ENCODE results near the gene CCNJL.
"Not testable (repeated sequence)": the region's sequence is repeated elsewhere in the genome, so short reads cannot be mapped to it uniquely, and the experiment has no call there.

CCNJL gene

DNA sequence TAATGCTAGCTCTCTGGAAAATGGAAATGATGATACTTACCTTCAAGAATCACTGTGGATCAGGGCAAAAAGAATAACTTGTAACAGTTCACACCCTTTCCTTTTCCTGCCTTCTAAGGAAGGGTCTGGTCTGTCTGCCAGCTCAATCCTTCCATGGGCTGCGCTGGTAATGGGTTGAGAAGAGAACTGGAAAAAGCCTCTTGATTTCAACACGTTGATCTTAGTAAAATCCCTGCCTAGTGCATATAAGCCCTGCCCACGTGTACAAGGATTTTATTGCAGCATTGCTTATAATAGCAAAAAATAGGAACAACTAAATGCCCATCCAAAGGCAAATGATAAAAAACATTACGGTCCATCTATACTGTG, 37.6 kb upstream of the CCNJL start:
- no peak overlapping the region for H3K9ac ChIP-seq (ENCODE audit: low read depth, low read length)
- no peak overlapping the region for H3K27ac ChIP-seq (ENCODE audit: low read length)
- no peak overlapping the region for H3K4me3 ChIP-seq (ENCODE audit: low read length)
- no peaks in the 10 kb centered on the region for H3K27me3 ChIP-seq (ENCODE audit: insufficient read depth, low read length)
- H3K4me1 ChIP-seq (ENCODE audit: insufficient read depth, low read length), result peaks cover 4% of the 10 kb centered on the region
- no peaks in the 10 kb centered on the region for H3K9me3 ChIP-seq (ENCODE audit: insufficient read depth, low read depth, low read length)
- H3K36me3 ChIP-seq (ENCODE audit: insufficient read depth, low read depth, low read length), result no peaks in the 10 kb centered on the region

- H3K4me3 ChIP-seq (ENCODE audit: low read length), result no peak overlapping the region
- no peaks in the 10 kb centered on the region for H3K36me3 ChIP-seq (ENCODE audit: insufficient read depth, low read depth, low read length)
- no peaks in the 10 kb centered on the region for H3K9me3 ChIP-seq (ENCODE audit: insufficient read depth, low read depth, low read length)
- no peaks in the 10 kb centered on the region for H3K27me3 ChIP-seq (ENCODE audit: insufficient read depth, low read length)
- H3K9ac ChIP-seq (ENCODE audit: low read depth, low read length), result no peak overlapping the region
- no peak overlapping the region for H3K27ac ChIP-seq (ENCODE audit: low read length)
- H3K4me1 ChIP-seq (ENCODE audit: insufficient read depth, low read length), result peaks cover 4% of the 10 kb centered on the region
These were observed 37.0 kb upstream of the CCNJL start for GRCh38 chr5:160349249-160349934.

GRCh38 chr5:160348080-160348479, 35.7 kb upstream of the CCNJL start:
- Histone ChIP-seq H3K36me3 (ENCODE audit: insufficient read depth, low read depth, low read length) (no peaks in the 10 kb centered on the region), H3K27me3 (ENCODE audit: insufficient read depth, low read length) (no peaks in the 10 kb centered on the region), H3K4me1 (ENCODE audit: insufficient read depth, low read length) (peaks cover 4% of the 10 kb centered on the region), H3K9ac (ENCODE audit: low read depth, low read length) (no peak overlapping the region), H3K4me3 (ENCODE audit: low read length) (no peak overlapping the region), H3K9me3 (ENCODE audit: insufficient read depth, low read depth, low read length) (no peaks in the 10 kb centered on the region), H3K27ac (ENCODE audit: low read length) (no peak overlapping the region)

DNA sequence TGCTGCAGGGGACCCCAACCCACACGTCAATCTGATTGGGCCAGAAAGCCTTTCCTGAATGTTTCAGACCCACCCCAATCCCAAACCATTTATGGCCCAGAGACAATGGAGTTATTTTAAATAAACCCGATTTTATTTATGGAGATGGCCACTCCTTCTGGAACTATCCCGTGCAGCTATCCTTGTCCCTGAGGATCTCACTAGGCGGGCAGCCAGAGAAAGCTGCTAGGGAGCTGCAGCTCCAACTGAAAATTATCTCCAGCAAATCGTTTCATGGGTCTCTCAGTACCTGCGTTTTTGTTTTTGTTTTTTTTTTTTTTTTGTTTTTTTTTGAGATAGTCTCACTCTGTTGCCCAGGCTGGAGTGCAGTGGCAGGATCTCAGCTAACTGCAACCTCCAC, 35.1 kb upstream of the CCNJL start:
- Histone ChIP-seq H3K36me3 (ENCODE audit: insufficient read depth, low read depth, low read length) (no peaks in the 10 kb centered on the region), H3K27ac (ENCODE audit: low read length) (no peak overlapping the region), H3K9ac (ENCODE audit: low read depth, low read length) (no peak overlapping the region), H3K4me1 (ENCODE audit: insufficient read depth, low read length) (peaks cover 4% of the 10 kb centered on the region), H3K4me3 (ENCODE audit: low read length) (no peak overlapping the region), H3K9me3 (ENCODE audit: insufficient read depth, low read depth, low read length) (no peaks in the 10 kb centered on the region), H3K27me3 (ENCODE audit: insufficient read depth, low read length) (no peaks in the 10 kb centered on the region)

DNA sequence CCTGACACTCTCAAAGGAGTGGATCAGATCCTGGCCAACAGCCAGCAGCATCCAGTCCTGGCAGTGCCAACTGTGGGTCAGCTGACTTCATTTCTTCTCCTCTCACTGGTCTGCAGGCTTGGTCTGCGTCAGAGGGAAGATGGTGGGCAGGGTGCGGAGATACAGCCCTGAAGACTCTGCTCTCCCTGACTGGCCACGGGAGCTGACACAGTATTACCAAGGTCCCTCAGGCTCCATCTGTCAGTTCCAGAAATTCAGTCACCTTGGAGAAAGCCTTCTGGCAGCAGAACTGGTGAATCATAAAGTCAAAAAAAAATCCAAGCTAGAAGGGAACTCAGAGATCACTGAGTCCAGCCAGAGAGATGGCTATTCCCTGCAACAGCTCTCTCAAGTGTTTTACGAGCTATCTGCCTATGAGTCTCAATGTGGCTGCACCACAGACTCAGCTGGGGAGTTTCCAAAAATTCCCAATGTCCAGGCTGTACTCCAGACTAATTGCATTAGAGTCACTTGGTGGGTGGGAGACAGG, 30.1 kb upstream of the CCNJL start:
- H3K4me1 ChIP-seq (ENCODE audit: insufficient read depth, low read length), result peaks cover 4% of the 10 kb centered on the region; the same call in 1 of the 2 replicates
- no peaks in the 10 kb centered on the region for H3K36me3 ChIP-seq (ENCODE audit: insufficient read depth, low read depth, low read length)
- no peak overlapping the region for H3K9ac ChIP-seq (ENCODE audit: low read depth, low read length)
- no peaks in the 10 kb centered on the region for H3K9me3 ChIP-seq (ENCODE audit: insufficient read depth, low read depth, low read length)
- no peak overlapping the region for H3K27ac ChIP-seq (ENCODE audit: low read length)
- H3K4me3 ChIP-seq (ENCODE audit: low read length), result no peak overlapping the region
- H3K27me3 ChIP-seq (ENCODE audit: insufficient read depth, low read length), result no peaks in the 10 kb centered on the region

- Histone ChIP-seq H3K4me1 (ENCODE audit: insufficient read depth, low read length) (peaks cover 4% of the 10 kb centered on the region; the same call in 1 of the 2 replicates), H3K27me3 (ENCODE audit: insufficient read depth, low read length) (no peaks in the 10 kb centered on the region), H3K27ac (ENCODE audit: low read length) (no peak overlapping the region), H3K36me3 (ENCODE audit: insufficient read depth, low read depth, low read length) (no peaks in the 10 kb centered on the region), H3K4me3 (ENCODE audit: low read length) (no peak overlapping the region), H3K9ac (ENCODE audit: low read depth, low read length) (no peak overlapping the region), H3K9me3 (ENCODE audit: insufficient read depth, low read depth, low read length) (no peaks in the 10 kb centered on the region)
These were observed 29.0 kb upstream of the CCNJL start for GRCh38 chr5:160341309-160341870.

DNA sequence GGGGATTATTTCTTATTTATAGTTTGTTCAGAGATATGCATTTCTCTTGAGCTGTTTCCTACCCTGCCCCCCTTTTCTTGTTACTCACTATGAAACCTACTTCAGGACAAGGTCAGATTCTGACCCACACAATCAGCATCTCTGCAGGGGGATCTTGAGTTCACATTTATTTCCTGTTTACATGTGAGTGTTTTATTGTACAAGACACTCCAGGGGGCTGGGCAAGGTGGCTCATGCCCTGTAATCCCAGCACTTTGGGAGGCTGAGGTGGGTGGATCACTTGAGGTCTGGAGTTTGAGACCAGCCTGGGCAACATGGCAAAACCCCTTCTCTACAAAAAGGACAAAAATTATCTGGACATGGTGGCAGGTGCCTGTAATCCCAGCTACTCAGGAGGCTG, 28.1 kb upstream of the CCNJL start:
- H3K9ac ChIP-seq (ENCODE audit: low read depth, low read length), result 0 out of 2 replicates have a peak overlapping the region, but pooled peaks have one; percentile 7
- not testable (repeated sequence) for H3K36me3 ChIP-seq (ENCODE audit: insufficient read depth, low read depth, low read length); H3K27me3 ChIP-seq (ENCODE audit: insufficient read depth, low read length); H3K27ac ChIP-seq (ENCODE audit: low read length); H3K4me3 ChIP-seq (ENCODE audit: low read length); H3K4me1 ChIP-seq (ENCODE audit: insufficient read depth, low read length); H3K9me3 ChIP-seq (ENCODE audit: insufficient read depth, low read depth, low read length)

- Histone ChIP-seq H3K27me3 (ENCODE audit: insufficient read depth, low read length) (no peaks in the 10 kb centered on the region), H3K27ac (ENCODE audit: low read length) (no peak overlapping the region), H3K4me1 (ENCODE audit: insufficient read depth, low read length) (no peaks in the 10 kb centered on the region; the same call in 1 of the 2 replicates), H3K9ac (ENCODE audit: low read depth, low read length) (no peak overlapping the region), H3K36me3 (ENCODE audit: insufficient read depth, low read depth, low read length) (no peaks in the 10 kb centered on the region), H3K9me3 (ENCODE audit: insufficient read depth, low read depth, low read length) (no peaks in the 10 kb centered on the region), H3K4me3 (ENCODE audit: low read length) (no peak overlapping the region)
These were observed 27.2 kb upstream of the CCNJL start for GRCh38 chr5:160339406-160340130.

DNA sequence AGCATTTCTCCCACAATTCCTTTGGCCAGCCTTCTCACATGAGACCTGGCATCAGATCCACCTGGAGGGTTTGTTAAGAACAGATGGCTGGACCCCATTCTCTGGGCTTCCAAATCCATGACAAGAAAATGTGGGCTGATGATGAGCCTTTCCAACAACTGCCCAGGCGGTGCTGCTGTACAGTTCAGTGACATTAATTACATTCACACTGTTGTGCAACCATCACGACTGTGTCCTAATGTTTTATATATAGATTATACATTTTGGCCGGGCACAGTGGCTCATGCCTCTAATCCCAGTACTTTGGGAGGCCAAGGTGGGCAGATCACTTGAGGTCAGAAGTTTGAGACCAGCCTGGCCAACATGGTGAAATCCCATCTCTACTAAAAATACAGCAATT, 22.4 kb upstream of the CCNJL start:
- not testable (repeated sequence) for H3K27ac ChIP-seq (ENCODE audit: low read length); H3K4me1 ChIP-seq (ENCODE audit: insufficient read depth, low read length); H3K27me3 ChIP-seq (ENCODE audit: insufficient read depth, low read length); H3K4me3 ChIP-seq (ENCODE audit: low read length); H3K9me3 ChIP-seq (ENCODE audit: insufficient read depth, low read depth, low read length); H3K36me3 ChIP-seq (ENCODE audit: insufficient read depth, low read depth, low read length); H3K9ac ChIP-seq (ENCODE audit: low read depth, low read length)

DNA sequence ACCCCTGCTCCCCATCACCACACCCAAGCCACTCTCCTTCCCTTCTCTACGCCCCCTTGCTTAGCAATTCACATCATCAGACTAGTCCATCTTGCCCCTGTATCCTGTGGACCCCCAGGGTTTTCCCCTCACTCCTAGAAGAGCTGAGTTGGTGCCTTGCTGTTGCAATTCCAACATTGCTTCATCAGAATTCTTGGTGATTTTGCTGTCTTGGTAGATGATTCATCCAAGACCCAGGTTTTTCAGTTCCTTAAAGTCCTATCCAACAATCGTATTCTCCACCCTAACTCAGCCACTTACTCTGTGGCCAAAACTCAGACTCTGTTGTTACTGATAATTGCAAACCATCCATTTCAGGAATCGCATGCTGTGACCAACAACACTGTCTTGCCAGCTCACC, 21.4 kb upstream of the CCNJL start:
- Histone ChIP-seq H3K4me3 (ENCODE audit: low read length) (no peak overlapping the region), H3K4me1 (ENCODE audit: insufficient read depth, low read length) (no peaks in the 10 kb centered on the region; the same call in 1 of the 2 replicates), H3K36me3 (ENCODE audit: insufficient read depth, low read depth, low read length) (no peaks in the 10 kb centered on the region), H3K9ac (ENCODE audit: low read depth, low read length) (no peak overlapping the region), H3K27ac (ENCODE audit: low read length) (no peak overlapping the region), H3K9me3 (ENCODE audit: insufficient read depth, low read depth, low read length) (no peaks in the 10 kb centered on the region), H3K27me3 (ENCODE audit: insufficient read depth, low read length) (no peaks in the 10 kb centered on the region)

- Histone ChIP-seq H3K4me1 (ENCODE audit: insufficient read depth, low read length) (no peaks in the 10 kb centered on the region), H3K4me3 (ENCODE audit: low read length) (no peak overlapping the region)
These were observed 17.8 kb upstream of the CCNJL start for GRCh38 chr5:160330212-160330611.

DNA sequence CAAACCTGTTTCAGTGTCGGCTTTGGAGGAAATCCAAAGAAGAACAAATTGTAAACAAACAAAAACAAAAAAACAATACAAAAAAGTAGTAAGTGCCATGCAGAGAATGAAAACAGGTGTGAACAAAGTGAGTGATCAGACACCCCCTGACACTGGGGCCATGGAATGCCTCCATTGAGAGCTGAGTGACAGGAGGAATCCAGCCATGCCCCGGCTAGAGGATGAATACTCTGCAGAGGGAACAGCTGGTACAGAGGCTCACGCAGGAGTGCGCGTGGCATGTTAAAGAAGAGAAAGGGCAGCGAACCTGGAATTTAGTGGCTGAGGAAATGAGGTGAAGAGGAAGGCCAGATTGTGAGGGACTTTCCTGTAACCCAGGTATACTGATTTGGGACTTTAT, 15.5 kb upstream of the CCNJL start:
- no peak overlapping the region for H3K9ac ChIP-seq (ENCODE audit: low read depth, low read length)
- no peaks in the 10 kb centered on the region for H3K4me1 ChIP-seq (ENCODE audit: insufficient read depth, low read length)
- no peaks in the 10 kb centered on the region for H3K27me3 ChIP-seq (ENCODE audit: insufficient read depth, low read length)
- no peaks in the 10 kb centered on the region for H3K36me3 ChIP-seq (ENCODE audit: insufficient read depth, low read depth, low read length)
- H3K27ac ChIP-seq (ENCODE audit: low read length), result no peak overlapping the region
- no peak overlapping the region for H3K4me3 ChIP-seq (ENCODE audit: low read length)
- H3K9me3 ChIP-seq (ENCODE audit: insufficient read depth, low read depth, low read length), result no peaks in the 10 kb centered on the region

More at GRCh38 chr5:160330212-160330611, 17.8 kb upstream of the CCNJL start:
- Histone ChIP-seq H3K27me3 (ENCODE audit: insufficient read depth, low read length) (no peaks in the 10 kb centered on the region), H3K9ac (ENCODE audit: low read depth, low read length) (no peak overlapping the region), H3K36me3 (ENCODE audit: insufficient read depth, low read depth, low read length) (no peaks in the 10 kb centered on the region), H3K9me3 (ENCODE audit: insufficient read depth, low read depth, low read length) (no peaks in the 10 kb centered on the region), H3K27ac (ENCODE audit: low read length) (no peak overlapping the region)
